ENCODE measurements around the gene MAN2B2. TPM values are rescaled to one million over a fixed set of nuclear protein-coding genes. Genes with fewer than 3 reads are reported as not detected.
A peak's percentile ranks its signal among the peaks of the same experiment; 100 is the strongest.

MAN2B2 gene
- total and polyA plus RNA-seq, 7 donors: 1.8 to 6.6 (median 3.2) TPM

GRCh38 chr4:6658209-6658595 is 83.2 kb downstream of the MAN2B2 start:
- DNase-seq (no peak), ATAC-seq (peak in 1 of 4 donors; percentile 32)
- WGBS, 3 donors: 85 to 94% (median 90%) methylated on average over 7 of the region's 7 CpGs
- Histone ChIP-seq H3K27ac (no peak overlapping the region), H3K4me1 (no peaks in the 10 kb centered on the region), H3K4me3 (peak overlapping the region; percentile 60), H3K27me3 (ENCODE audit: insufficient read depth in 3 of 3, low read length in 2 of 3) (no peaks in the 10 kb centered on the region), H3K36me3 (ENCODE audit: insufficient read depth in 1 of 2, low read depth in 1 of 2) (no peaks in the 10 kb centered on the region), H3K9me3 (no peaks in the 10 kb centered on the region)
- intact Hi-C loops (cut with DNase I): no loop called here
- TF ChIP-seq, protein P1, sequence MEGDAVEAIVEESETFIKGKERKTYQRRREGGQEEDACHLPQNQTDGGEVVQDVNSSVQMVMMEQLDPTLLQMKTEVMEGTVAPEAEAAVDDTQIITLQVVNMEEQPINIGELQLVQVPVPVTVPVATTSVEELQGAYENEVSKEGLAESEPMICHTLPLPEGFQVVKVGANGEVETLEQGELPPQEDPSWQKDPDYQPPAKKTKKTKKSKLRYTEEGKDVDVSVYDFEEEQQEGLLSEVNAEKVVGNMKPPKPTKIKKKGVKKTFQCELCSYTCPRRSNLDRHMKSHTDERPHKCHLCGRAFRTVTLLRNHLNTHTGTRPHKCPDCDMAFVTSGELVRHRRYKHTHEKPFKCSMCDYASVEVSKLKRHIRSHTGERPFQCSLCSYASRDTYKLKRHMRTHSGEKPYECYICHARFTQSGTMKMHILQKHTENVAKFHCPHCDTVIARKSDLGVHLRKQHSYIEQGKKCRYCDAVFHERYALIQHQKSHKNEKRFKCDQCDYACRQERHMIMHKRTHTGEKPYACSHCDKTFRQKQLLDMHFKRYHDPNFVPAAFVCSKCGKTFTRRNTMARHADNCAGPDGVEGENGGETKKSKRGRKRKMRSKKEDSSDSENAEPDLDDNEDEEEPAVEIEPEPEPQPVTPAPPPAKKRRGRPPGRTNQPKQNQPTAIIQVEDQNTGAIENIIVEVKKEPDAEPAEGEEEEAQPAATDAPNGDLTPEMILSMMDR (IDR thresholded peaks at IDR 0.05): no peak

DNA sequence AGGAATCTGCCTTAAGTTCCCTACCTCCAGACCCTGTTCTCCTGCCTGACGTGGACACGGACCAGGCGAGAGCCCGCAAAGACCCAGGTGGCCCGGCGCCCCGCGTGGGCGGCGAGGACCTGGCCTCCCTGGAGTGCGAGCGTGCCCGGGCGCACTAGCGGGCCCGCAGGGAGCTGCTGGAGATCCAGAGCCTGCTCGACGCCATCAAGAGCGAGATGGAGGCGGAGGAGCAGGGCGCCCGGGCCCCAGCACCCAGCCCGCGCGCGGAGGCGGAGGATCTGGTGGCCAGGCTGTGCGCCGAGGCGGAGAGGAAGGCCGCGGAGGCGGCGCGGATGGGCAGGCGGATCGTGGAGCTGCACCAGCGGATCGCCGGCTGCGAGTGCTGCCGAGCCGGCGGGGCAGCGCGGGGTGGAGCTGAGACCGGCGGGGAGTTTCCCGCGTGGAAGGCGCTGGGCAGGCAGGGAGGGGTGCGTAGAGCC is 83.6 kb downstream of the MAN2B2 start:
- no peaks in the 10 kb centered on the region for H3K36me3 ChIP-seq (ENCODE audit: insufficient read depth in 1 of 2, low read depth in 1 of 2)
- no peaks in the 10 kb centered on the region for H3K4me1 ChIP-seq
- TF ChIP-seq, protein P1 (IDR thresholded peaks at IDR 0.05): no peak
- no peaks in the 10 kb centered on the region for H3K9me3 ChIP-seq
- intact Hi-C loops (cut with DNase I): no loop called here
- WGBS, 3 donors: 16 to 22% (median 17%) methylated on average over 50 to 52 of the region's 52 CpGs
- H3K4me3 ChIP-seq: peak overlapping the region; percentile 60
- H3K27ac ChIP-seq: no peak overlapping the region
- DNase-seq: peak; percentile 44 to 63
- no peaks in the 10 kb centered on the region for H3K27me3 ChIP-seq (ENCODE audit: insufficient read depth in 3 of 3, low read length in 2 of 3)
- ATAC-seq: peak; percentile 46 to 75 (median 53)

- DNase-seq (no peak), ATAC-seq (no peak)
- WGBS, 3 donors: 71 to 97% (median 95%) methylated on average over 2 of the region's 2 CpGs
- TF ChIP-seq, protein P1 (IDR thresholded peaks at IDR 0.05): no peak
- Histone ChIP-seq H3K9me3 (no peaks in the 10 kb centered on the region), H3K36me3 (ENCODE audit: insufficient read depth in 1 of 2, low read depth in 1 of 2) (no peaks in the 10 kb centered on the region), H3K27ac (no peak overlapping the region), H3K4me3 (no peak overlapping the region), H3K27me3 (ENCODE audit: insufficient read depth in 3 of 3, low read length in 2 of 3) (peaks cover 0 to 2% (median 0%) of the 10 kb centered on the region in 3 donors), H3K4me1 (peaks cover 5% of the 10 kb centered on the region)
- intact Hi-C loops (cut with DNase I): no loop called here
These were observed 84.9 kb downstream of the MAN2B2 start for GRCh38 chr4:6659897-6660296.

GRCh38 chr4:6660430-6660829 is 85.4 kb downstream of the MAN2B2 start:
- Histone ChIP-seq H3K9me3 (no peaks in the 10 kb centered on the region), H3K36me3 (ENCODE audit: insufficient read depth in 1 of 2, low read depth in 1 of 2) (no peaks in the 10 kb centered on the region), H3K4me1 (peaks cover 5% of the 10 kb centered on the region), H3K27ac (no peak overlapping the region), H3K4me3 (no peak overlapping the region), H3K27me3 (ENCODE audit: insufficient read depth in 3 of 3, low read length in 2 of 3) (peaks cover 0 to 7% (median 1%) of the 10 kb centered on the region in 3 donors)
- TF ChIP-seq, protein P1 (IDR thresholded peaks at IDR 0.05): no peak
- intact Hi-C loops (cut with DNase I): no loop called here
- 93 to 97% (median 95%) methylated on average over 3 of the region's 3 CpGs for WGBS, 3 donors
- DNase-seq: no peak
- ATAC-seq: no peak

DNA sequence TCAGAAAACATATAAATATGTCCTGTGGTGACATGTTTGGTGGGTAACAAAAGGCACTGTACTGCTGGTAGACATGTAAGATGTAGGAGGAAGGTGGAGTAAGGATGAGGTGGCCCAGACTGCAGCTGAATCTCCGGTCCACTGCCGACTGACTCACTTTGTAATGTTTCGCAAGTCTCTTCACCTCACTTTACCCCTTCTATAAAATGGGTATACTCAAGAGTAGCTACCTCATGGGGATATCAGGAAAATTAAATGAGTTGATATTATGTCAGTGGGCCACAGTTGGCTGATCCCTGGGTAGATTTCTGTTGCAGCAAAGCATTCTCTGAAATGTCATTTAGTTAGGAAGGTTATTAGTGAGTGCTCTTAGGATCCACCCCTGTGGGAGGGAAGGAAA is 87.6 kb downstream of the MAN2B2 start:
- TF ChIP-seq, protein P1 (IDR thresholded peaks at IDR 0.05): no peak
- WGBS, 3 donors: 94 to 98% (median 95%) methylated on average over 3 of the region's 3 CpGs
- ATAC-seq (no peak), DNase-seq (no peak)
- intact Hi-C loops (cut with DNase I): no loop called here
- Histone ChIP-seq H3K4me3 (no peak overlapping the region), H3K27ac (no peak overlapping the region), H3K36me3 (ENCODE audit: insufficient read depth in 1 of 2, low read depth in 1 of 2) (no peaks in the 10 kb centered on the region), H3K4me1 (peaks cover 5% of the 10 kb centered on the region), H3K9me3 (no peaks in the 10 kb centered on the region), H3K27me3 (ENCODE audit: insufficient read depth in 3 of 3, low read length in 2 of 3) (peaks cover 0 to 7% (median 1%) of the 10 kb centered on the region in 3 donors)

All from psoas muscle (tissue), 8 donors.